ENCODE measurements around the gene GPR161. TPM values are rescaled to one million over a fixed set of nuclear protein-coding genes. Genes with fewer than 3 reads are reported as not detected.

The GPR161 gene
- total and polyA plus RNA-seq, 2 experiments from 2014 or later: 7.9 to 11.6 TPM

DNA sequence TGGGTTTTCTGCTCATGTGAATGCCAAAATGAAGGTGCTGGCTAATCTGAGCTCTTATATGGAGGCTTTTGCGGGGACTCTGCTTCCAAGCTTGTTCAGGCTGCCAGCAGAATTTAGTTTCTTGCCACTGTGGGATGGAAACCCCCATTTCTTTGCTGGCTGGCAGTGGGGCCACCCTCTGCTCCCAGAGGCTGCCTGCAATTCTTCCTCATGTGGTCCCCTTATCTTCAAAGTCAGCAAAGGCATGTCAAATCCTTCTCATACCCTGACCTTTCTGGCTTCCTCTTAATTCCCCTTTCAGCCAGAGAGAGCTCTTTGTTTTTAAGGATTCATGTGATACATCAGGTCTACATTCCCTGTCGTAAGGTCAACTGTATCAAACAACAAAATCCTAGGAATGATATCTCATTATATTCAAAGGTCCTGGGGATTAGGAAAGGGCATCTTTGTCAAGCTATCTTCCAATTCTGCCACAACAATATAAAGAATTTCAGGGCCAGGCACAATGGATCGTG is 5.2 kb upstream of the GPR161 start:
- peaks cover 5% of the 10 kb centered on the region for H3K27me3 Mint-ChIP-seq (ENCODE audit: insufficient read depth, low read depth, poor library complexity)
- DNase-seq (ENCODE audit: low spot score) (no peak), ATAC-seq (no peak)
- no peak for TF ChIP-seq EZH2phosphoT487 (IDR thresholded peaks at IDR 0.05; ENCODE audit: unreplicated experiment)
- no peak for TF ChIP-seq EZH2 (IDR thresholded peaks at IDR 0.05; ENCODE audit: low read depth, unreplicated experiment)
- no peak for TF ChIP-seq ZNF114 (CRISPR knock-in tag; IDR thresholded peaks at IDR 0.05)
- no peak for TF ChIP-seq CREB1 (CRISPR knock-in tag; IDR thresholded peaks at IDR 0.05; ENCODE audit: low read depth)
- TF ChIP-seq POLR2AphosphoS5 (IDR thresholded peaks at IDR 0.05; ENCODE audit: low read depth): no peak
- no peak for TF ChIP-seq JUNB (IDR thresholded peaks at IDR 0.05; ENCODE audit: unreplicated experiment)
- TF ChIP-seq, protein P1, sequence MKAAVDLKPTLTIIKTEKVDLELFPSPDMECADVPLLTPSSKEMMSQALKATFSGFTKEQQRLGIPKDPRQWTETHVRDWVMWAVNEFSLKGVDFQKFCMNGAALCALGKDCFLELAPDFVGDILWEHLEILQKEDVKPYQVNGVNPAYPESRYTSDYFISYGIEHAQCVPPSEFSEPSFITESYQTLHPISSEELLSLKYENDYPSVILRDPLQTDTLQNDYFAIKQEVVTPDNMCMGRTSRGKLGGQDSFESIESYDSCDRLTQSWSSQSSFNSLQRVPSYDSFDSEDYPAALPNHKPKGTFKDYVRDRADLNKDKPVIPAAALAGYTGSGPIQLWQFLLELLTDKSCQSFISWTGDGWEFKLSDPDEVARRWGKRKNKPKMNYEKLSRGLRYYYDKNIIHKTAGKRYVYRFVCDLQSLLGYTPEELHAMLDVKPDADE (IDR thresholded peaks at IDR 0.05): no peak
- TF ChIP-seq, protein P2, sequence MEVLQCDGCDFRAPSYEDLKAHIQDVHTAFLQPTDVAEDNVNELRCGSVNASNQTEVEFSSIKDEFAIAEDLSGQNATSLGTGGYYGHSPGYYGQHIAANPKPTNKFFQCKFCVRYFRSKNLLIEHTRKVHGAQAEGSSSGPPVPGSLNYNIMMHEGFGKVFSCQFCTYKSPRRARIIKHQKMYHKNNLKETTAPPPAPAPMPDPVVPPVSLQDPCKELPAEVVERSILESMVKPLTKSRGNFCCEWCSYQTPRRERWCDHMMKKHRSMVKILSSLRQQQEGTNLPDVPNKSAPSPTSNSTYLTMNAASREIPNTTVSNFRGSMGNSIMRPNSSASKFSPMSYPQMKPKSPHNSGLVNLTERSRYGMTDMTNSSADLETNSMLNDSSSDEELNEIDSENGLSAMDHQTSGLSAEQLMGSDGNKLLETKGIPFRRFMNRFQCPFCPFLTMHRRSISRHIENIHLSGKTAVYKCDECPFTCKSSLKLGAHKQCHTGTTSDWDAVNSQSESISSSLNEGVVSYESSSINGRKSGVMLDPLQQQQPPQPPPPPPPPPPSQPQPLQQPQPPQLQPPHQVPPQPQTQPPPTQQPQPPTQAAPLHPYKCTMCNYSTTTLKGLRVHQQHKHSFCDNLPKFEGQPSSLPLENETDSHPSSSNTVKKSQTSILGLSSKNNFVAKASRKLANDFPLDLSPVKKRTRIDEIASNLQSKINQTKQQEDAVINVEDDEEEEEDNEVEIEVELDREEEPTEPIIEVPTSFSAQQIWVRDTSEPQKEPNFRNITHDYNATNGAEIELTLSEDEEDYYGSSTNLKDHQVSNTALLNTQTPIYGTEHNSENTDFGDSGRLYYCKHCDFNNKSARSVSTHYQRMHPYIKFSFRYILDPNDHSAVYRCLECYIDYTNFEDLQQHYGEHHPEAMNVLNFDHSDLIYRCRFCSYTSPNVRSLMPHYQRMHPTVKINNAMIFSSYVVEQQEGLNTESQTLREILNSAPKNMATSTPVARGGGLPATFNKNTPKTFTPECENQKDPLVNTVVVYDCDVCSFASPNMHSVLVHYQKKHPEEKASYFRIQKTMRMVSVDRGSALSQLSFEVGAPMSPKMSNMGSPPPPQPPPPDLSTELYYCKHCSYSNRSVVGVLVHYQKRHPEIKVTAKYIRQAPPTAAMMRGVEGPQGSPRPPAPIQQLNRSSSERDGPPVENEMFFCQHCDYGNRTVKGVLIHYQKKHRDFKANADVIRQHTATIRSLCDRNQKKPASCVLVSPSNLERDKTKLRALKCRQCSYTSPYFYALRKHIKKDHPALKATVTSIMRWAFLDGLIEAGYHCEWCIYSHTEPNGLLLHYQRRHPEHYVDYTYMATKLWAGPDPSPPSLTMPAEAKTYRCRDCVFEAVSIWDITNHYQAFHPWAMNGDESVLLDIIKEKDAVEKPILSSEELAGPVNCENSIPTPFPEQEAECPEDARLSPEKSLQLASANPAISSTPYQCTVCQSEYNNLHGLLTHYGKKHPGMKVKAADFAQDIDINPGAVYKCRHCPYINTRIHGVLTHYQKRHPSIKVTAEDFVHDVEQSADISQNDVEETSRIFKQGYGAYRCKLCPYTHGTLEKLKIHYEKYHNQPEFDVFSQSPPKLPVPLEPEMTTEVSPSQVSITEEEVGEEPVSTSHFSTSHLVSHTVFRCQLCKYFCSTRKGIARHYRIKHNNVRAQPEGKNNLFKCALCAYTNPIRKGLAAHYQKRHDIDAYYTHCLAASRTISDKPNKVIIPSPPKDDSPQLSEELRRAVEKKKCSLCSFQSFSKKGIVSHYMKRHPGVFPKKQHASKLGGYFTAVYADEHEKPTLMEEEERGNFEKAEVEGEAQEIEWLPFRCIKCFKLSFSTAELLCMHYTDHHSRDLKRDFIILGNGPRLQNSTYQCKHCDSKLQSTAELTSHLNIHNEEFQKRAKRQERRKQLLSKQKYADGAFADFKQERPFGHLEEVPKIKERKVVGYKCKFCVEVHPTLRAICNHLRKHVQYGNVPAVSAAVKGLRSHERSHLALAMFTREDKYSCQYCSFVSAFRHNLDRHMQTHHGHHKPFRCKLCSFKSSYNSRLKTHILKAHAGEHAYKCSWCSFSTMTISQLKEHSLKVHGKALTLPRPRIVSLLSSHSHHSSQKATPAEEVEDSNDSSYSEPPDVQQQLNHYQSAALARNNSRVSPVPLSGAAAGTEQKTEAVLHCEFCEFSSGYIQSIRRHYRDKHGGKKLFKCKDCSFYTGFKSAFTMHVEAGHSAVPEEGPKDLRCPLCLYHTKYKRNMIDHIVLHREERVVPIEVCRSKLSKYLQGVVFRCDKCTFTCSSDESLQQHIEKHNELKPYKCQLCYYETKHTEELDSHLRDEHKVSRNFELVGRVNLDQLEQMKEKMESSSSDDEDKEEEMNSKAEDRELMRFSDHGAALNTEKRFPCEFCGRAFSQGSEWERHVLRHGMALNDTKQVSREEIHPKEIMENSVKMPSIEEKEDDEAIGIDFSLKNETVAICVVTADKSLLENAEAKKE (CRISPR knock-in tag; IDR thresholded peaks at IDR 0.05): no peak
- no peak for TF ChIP-seq REST (IDR thresholded peaks at IDR 0.05; ENCODE audit: unreplicated experiment)
- no peak for TF ChIP-seq STAT1 (IDR thresholded peaks at IDR 0.05; ENCODE audit: unreplicated experiment)
- TF ChIP-seq CTCF (conservative IDR thresholded peaks at IDR 0.05; ENCODE audit: low read depth in 2 of 2): no peak
- H3K4me1 Mint-ChIP-seq: peaks cover 12% of the 10 kb centered on the region
- no peaks in the 10 kb centered on the region for H3K36me3 ChIP-seq (ENCODE audit: insufficient read depth)
- peaks cover 14% of the 10 kb centered on the region for H3K27me3 ChIP-seq (ENCODE audit: insufficient read depth)
- no peak overlapping the region for H3K4me2 ChIP-seq
- H3K79me2 ChIP-seq (replicated peaks; ENCODE audit: insufficient read depth): no peaks in the 10 kb centered on the region
- H3K4me3 ChIP-seq: no peak overlapping the region
- no peaks in the 10 kb centered on the region for H3F3A ChIP-seq (replicated peaks; ENCODE audit: low read depth)
- no peak overlapping the region for H2AFZ ChIP-seq
- no peaks in the 10 kb centered on the region for H3K9me2 ChIP-seq (ENCODE audit: insufficient read depth)
- H3K9me3 Mint-ChIP-seq: no peaks in the 10 kb centered on the region; the same call in 2 of the 3 replicates
- H3K27ac ChIP-seq (ENCODE audit: low read depth): no peak overlapping the region
- no peak overlapping the region for H3K27ac Mint-ChIP-seq
- H3K4me1 ChIP-seq (ENCODE audit: insufficient read depth): peaks cover 12% of the 10 kb centered on the region
- H3K36me3 Mint-ChIP-seq (ENCODE audit: low read depth): peaks cover 3% of the 10 kb centered on the region; the same call in 1 of the 3 replicates
- no peak overlapping the region for H3K4me3 Mint-ChIP-seq
- H4K20me1 ChIP-seq (replicated peaks; ENCODE audit: insufficient read depth): no peaks in the 10 kb centered on the region
